HFFc6 (cell line): ENCODE results near the gene TUBD1. TPM values are rescaled to one million over a fixed set of nuclear protein-coding genes. Genes with fewer than 3 reads are reported as not detected.
A peak's percentile ranks its signal among the peaks of the same experiment; 100 is the strongest.

Experiments used
- DNase-seq: peaks from one replicate; pipeline ENCODE4 v3.0.0-alpha.2; 2018
- H3K27ac Mint-ChIP-seq: 2 replicates; pipeline ENCODE4 v1.8.0; 2020; ENCODE audit warnings: mild to moderate bottlenecking, mixed read lengths
- H3K27me3 Mint-ChIP-seq: 2 replicates; pipeline ENCODE4 v1.8.0; 2021; ENCODE audit warnings: mild to moderate bottlenecking, moderate library complexity, mixed read lengths; ENCODE audit not compliant: insufficient read depth
- H3K36me3 Mint-ChIP-seq: 2 replicates; pipeline ENCODE4 v1.8.0; 2021; ENCODE audit warnings: low read depth, mixed read lengths
- H3K4me1 Mint-ChIP-seq: 2 replicates; pipeline ENCODE4 v1.8.0; 2020; ENCODE audit warnings: low read depth, mixed read lengths
- H3K4me3 Mint-ChIP-seq: 2 replicates; pipeline ENCODE4 v1.8.0; 2020; ENCODE audit warnings: mild to moderate bottlenecking, moderate library complexity, mixed read lengths
- H3K9me3 Mint-ChIP-seq: 2 replicates; pipeline ENCODE4 v1.8.0; 2020; ENCODE audit warnings: mild to moderate bottlenecking, mixed read lengths
- total RNA-seq, 6 experiments: library from RNA; stranded (reverse); fragmentation: NEBNext Ultra II Directional; extraction: Animal tissue kit (Norgen Biotek cat#: 25700); gene quantifications; 2 replicates in 1 of 6; 3 replicates in 5 of 6; pipeline ENCODE4 v1.2.3, GENCODE V29; 2021
- TF ChIP-seq, protein P1 (sequence below): fragments of 200-600 bp; sonication (generic); IDR thresholded peaks from 2 replicates; pipeline ENCODE4 v1.5.0; 2021; ENCODE audit warnings: antibody characterized with exemption, mild to moderate bottlenecking

Gene TUBD1
- total RNA-seq, 6 experiments from 2014 or later: 2.9 to 4.0 (median 3.3) TPM

DNA sequence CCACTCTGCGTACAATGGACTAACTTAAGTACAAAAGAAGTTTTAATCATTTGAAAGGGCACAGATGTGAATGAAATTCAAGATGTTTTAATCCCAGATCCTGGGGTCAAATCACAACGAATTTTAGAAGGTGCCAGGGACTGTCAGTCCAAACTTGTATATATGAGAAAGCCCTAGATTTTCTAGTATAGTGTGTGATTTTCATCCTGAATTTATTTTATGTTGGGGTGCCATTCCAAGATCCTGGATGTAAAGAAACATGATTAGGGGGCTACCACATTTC lies 64.3 kb downstream of the TUBD1 start:
- no peak for DNase-seq

GRCh38 chr17:59827721-59828477 lies 64.8 kb downstream of the TUBD1 start:
- H3K27ac Mint-ChIP-seq: peak overlapping the region; percentile 93
- peaks cover under 1% of the 10 kb centered on the region; the same call in 1 of the 2 replicates for H3K36me3 Mint-ChIP-seq
- TF ChIP-seq, protein P1, sequence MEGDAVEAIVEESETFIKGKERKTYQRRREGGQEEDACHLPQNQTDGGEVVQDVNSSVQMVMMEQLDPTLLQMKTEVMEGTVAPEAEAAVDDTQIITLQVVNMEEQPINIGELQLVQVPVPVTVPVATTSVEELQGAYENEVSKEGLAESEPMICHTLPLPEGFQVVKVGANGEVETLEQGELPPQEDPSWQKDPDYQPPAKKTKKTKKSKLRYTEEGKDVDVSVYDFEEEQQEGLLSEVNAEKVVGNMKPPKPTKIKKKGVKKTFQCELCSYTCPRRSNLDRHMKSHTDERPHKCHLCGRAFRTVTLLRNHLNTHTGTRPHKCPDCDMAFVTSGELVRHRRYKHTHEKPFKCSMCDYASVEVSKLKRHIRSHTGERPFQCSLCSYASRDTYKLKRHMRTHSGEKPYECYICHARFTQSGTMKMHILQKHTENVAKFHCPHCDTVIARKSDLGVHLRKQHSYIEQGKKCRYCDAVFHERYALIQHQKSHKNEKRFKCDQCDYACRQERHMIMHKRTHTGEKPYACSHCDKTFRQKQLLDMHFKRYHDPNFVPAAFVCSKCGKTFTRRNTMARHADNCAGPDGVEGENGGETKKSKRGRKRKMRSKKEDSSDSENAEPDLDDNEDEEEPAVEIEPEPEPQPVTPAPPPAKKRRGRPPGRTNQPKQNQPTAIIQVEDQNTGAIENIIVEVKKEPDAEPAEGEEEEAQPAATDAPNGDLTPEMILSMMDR: no peak
- peaks cover 71% of the 10 kb centered on the region for H3K4me1 Mint-ChIP-seq
- no peak for DNase-seq
- H3K4me3 Mint-ChIP-seq: peak overlapping the region; percentile 82; the same call in 1 of the 2 replicates
- no peaks in the 10 kb centered on the region for H3K27me3 Mint-ChIP-seq
- no peaks in the 10 kb centered on the region for H3K9me3 Mint-ChIP-seq

More for the DNA sequence above, 64.3 kb downstream of the TUBD1 start:
- H3K4me3 Mint-ChIP-seq: peak overlapping the region; percentile 82
- H3K9me3 Mint-ChIP-seq: no peaks in the 10 kb centered on the region
- TF ChIP-seq, protein P1: no peak
- no peaks in the 10 kb centered on the region for H3K27me3 Mint-ChIP-seq
- peaks cover 76% of the 10 kb centered on the region for H3K4me1 Mint-ChIP-seq
- H3K36me3 Mint-ChIP-seq: no peaks in the 10 kb centered on the region
- H3K27ac Mint-ChIP-seq: peak overlapping the region; percentile 93

- Mint-ChIP-seq H3K27ac (peak overlapping the region; percentile 93), H3K4me1 (peaks cover 63% of the 10 kb centered on the region), H3K27me3 (no peaks in the 10 kb centered on the region), H3K4me3 (no peak overlapping the region; the same call in 1 of the 2 replicates), H3K36me3 (peaks cover 5% of the 10 kb centered on the region), H3K9me3 (no peaks in the 10 kb centered on the region)
- DNase-seq: no peak
- TF ChIP-seq, protein P1: no peak
These were observed 65.9 kb downstream of the TUBD1 start for GRCh38 chr17:59826706-59827453.

- peaks cover 53% of the 10 kb centered on the region for H3K4me1 Mint-ChIP-seq
- H3K27ac Mint-ChIP-seq: peak overlapping the region; percentile 93
- peak; percentile 72 for DNase-seq
- H3K9me3 Mint-ChIP-seq: no peaks in the 10 kb centered on the region
- H3K27me3 Mint-ChIP-seq: no peaks in the 10 kb centered on the region
- TF ChIP-seq, protein P1: no peak
- peak overlapping the region; percentile 77 for H3K4me3 Mint-ChIP-seq
- H3K36me3 Mint-ChIP-seq: peaks cover 5% of the 10 kb centered on the region
These were observed 67.0 kb downstream of the TUBD1 start for GRCh38 chr17:59825533-59826322.

DNA sequence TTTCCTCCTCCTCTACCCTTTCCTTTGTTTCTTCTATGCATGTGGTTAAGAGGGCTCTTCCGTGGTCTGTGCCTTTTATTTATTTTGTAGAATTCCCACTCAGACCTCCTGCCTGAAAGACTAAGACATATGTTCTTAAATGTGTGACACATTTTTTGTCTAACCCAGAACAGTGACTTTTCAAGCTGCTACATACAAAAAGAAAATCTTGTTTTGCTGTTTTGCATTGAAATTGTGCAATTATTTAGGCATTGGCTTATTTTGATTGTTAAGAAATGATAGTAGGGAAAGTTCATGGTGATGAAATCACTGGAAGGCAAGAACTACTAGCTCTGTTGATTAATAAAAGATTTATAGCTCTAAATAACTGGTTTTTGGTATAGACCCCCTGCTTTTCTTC lies 76.8 kb downstream of the TUBD1 start:
- no peak for DNase-seq
- Mint-ChIP-seq H3K4me1 (peaks cover 20% of the 10 kb centered on the region), H3K9me3 (no peaks in the 10 kb centered on the region), H3K36me3 (peaks cover 26% of the 10 kb centered on the region), H3K27me3 (no peaks in the 10 kb centered on the region), H3K4me3 (no peak overlapping the region), H3K27ac (no peak overlapping the region; the same call in 1 of the 2 replicates)
- TF ChIP-seq, protein P1: no peak
